GM23338 (cell line): ENCODE measurements around the gene SLC16A7. TPM values are rescaled to one million over a fixed set of nuclear protein-coding genes. Genes with fewer than 3 reads are reported as not detected.

Experiments
- ATAC-seq: fragments of 200-7000 bp; cut with Tn5 transposase; 3 replicates; pipeline ENCODE4 v1.9.1; 2020
- DNase-seq: peaks from one replicate; pipeline ENCODE4 v3.0.0-alpha.2; 2015; ENCODE audit warnings: low spot score
- H2AFZ ChIP-seq: fragments of 200-600 bp; sonication (generic); 2 replicates; pipeline ENCODE4 v1.8.0; 2016; ENCODE audit warnings: antibody characterized with exemption, mild to moderate bottlenecking, moderate library complexity
- H3F3A ChIP-seq: fragments of 200-600 bp; sonication (generic); replicated peaks from 2 replicates; pipeline ENCODE4 v1.8.0; 2017; ENCODE audit warnings: antibody characterized with exemption, mixed run types, low read depth
- H3K27ac ChIP-seq: fragments of 200-600 bp; sonication (generic); 2 replicates; pipeline ENCODE4 v1.6.1; 2016; ENCODE audit warnings: low read depth
- H3K27me3 ChIP-seq: fragments of 200-600 bp; sonication (generic); 2 replicates; pipeline ENCODE4 v1.8.0; 2016; ENCODE audit warnings: mild to moderate bottlenecking, mixed run types, moderate library complexity; ENCODE audit not compliant: insufficient read depth
- H3K36me3 ChIP-seq: fragments of 200-600 bp; sonication (generic); 2 replicates; pipeline ENCODE4 v1.8.0; 2016; ENCODE audit warnings: mild to moderate bottlenecking; ENCODE audit not compliant: insufficient read depth
- H3K4me1 ChIP-seq: fragments of 200-600 bp; sonication (generic); 2 replicates; pipeline ENCODE4 v1.8.0; 2016; ENCODE audit warnings: mild to moderate bottlenecking, moderate library complexity; ENCODE audit not compliant: insufficient read depth
- H3K4me2 ChIP-seq: fragments of 200-600 bp; sonication (generic); 2 replicates; pipeline ENCODE4 v1.7.1; 2017; ENCODE audit warnings: mixed run types
- H3K4me3 ChIP-seq: fragments of 200-600 bp; sonication (generic); 2 replicates; pipeline ENCODE4 v1.6.1; 2016; ENCODE audit warnings: mixed run types
- H3K79me2 ChIP-seq: fragments of 200-600 bp; sonication (generic); replicated peaks from 2 replicates; pipeline ENCODE4 v1.8.0; 2017; ENCODE audit warnings: mild to moderate bottlenecking; ENCODE audit not compliant: insufficient read depth
- H3K9me2 ChIP-seq: fragments of 200-600 bp; sonication (generic); 2 replicates; pipeline ENCODE4 v1.8.0; 2017; ENCODE audit not compliant: insufficient read depth
- H4K20me1 ChIP-seq: fragments of 200-600 bp; sonication (generic); replicated peaks from 2 replicates; pipeline ENCODE4 v1.8.0; 2017; ENCODE audit warnings: mild to moderate bottlenecking; ENCODE audit not compliant: insufficient read depth
- H3K27ac Mint-ChIP-seq: 2 replicates; pipeline ENCODE4 v1.8.0; 2020; ENCODE audit warnings: inconsistent platforms, mild to moderate bottlenecking, moderate library complexity, mixed read lengths
- H3K27me3 Mint-ChIP-seq: 3 replicates; pipeline ENCODE4 v1.8.0; 2022; ENCODE audit warnings: low read depth, mild to moderate bottlenecking, moderate library complexity, mixed read lengths, inconsistent platforms; ENCODE audit not compliant: insufficient read depth, poor library complexity
- H3K36me3 Mint-ChIP-seq: 3 replicates; pipeline ENCODE4 v1.8.0; 2021; ENCODE audit warnings: low read depth, mild to moderate bottlenecking, inconsistent platforms, moderate library complexity, mixed read lengths
- H3K4me1 Mint-ChIP-seq: 3 replicates; pipeline ENCODE4 v1.8.0; 2020; ENCODE audit warnings: mild to moderate bottlenecking, inconsistent platforms, mixed read lengths
- H3K4me3 Mint-ChIP-seq: 3 replicates; pipeline ENCODE4 v1.8.0; 2021; ENCODE audit warnings: moderate library complexity, mild to moderate bottlenecking, inconsistent platforms, mixed read lengths
- H3K9me3 Mint-ChIP-seq: 3 replicates; pipeline ENCODE4 v1.8.0; 2020; ENCODE audit warnings: moderate library complexity, mild to moderate bottlenecking, inconsistent platforms, mixed read lengths
- CREB1 ChIP-seq: fragments of 250-450 bp; sonication (Bioruptor Pico); IDR thresholded peaks from 2 replicates; pipeline ENCODE4 v1.5.0; 2020; ENCODE audit warnings: low read depth, mild to moderate bottlenecking, moderate library complexity
- CTCF ChIP-seq, 2 experiments: fragments of 200-600 bp in 1 of 2; sonication (generic) in 1 of 2; conservative IDR thresholded peaks; 2 replicates each; pipeline versions ENCODE4 v1.5.1 to v1.6.1; 2016 to 2017; ENCODE audit warnings: antibody characterized with exemption in 2 of 2, low read depth in 2 of 2, mild to moderate bottlenecking in 2 of 2, moderate library complexity in 1 of 2
- ETS1 ChIP-seq: IDR thresholded peaks from 2 replicates; pipeline ENCODE4 v1.6.1; 2016; ENCODE audit warnings: antibody characterized with exemption
- EZH2 ChIP-seq: fragments of 200-600 bp; sonication (generic); IDR thresholded peaks from one replicate; pipeline ENCODE4 v1.8.0; 2017; ENCODE audit warnings: antibody characterized with exemption, mild to moderate bottlenecking, low read depth; ENCODE audit not compliant: unreplicated experiment
- EZH2phosphoT487 ChIP-seq: fragments of 200-600 bp; sonication (generic); IDR thresholded peaks from one replicate; pipeline ENCODE4 v1.8.1; 2018; ENCODE audit warnings: antibody characterized with exemption; ENCODE audit not compliant: unreplicated experiment
- JUNB ChIP-seq: IDR thresholded peaks from one replicate; pipeline ENCODE4 v1.6.1; 2016; ENCODE audit warnings: antibody characterized with exemption; ENCODE audit not compliant: unreplicated experiment
- NANOG ChIP-seq: IDR thresholded peaks from 2 replicates; pipeline ENCODE4 v1.6.1; 2016; ENCODE audit warnings: antibody characterized with exemption, borderline replicate concordance
- POLR2AphosphoS5 ChIP-seq: IDR thresholded peaks from 2 replicates; pipeline ENCODE4 v1.6.1; 2016; ENCODE audit warnings: antibody characterized with exemption, low read depth
- REST ChIP-seq: IDR thresholded peaks from one replicate; pipeline ENCODE4 v1.6.1; 2018; ENCODE audit warnings: antibody characterized with exemption; ENCODE audit not compliant: unreplicated experiment
- STAT1 ChIP-seq: IDR thresholded peaks from one replicate; pipeline ENCODE4 v1.6.1; 2016; ENCODE audit warnings: antibody characterized with exemption; ENCODE audit not compliant: unreplicated experiment
- ZNF114 ChIP-seq: fragments of 250-450 bp; sonication (Bioruptor Pico); IDR thresholded peaks from 2 replicates; pipeline ENCODE4 v1.5.0; 2020; ENCODE audit warnings: mild to moderate bottlenecking, moderate library complexity
- ZNF331 ChIP-seq: fragments of 250-450 bp; sonication (Bioruptor Pico); IDR thresholded peaks from 2 replicates; pipeline ENCODE4 v1.5.0; 2020; ENCODE audit warnings: low read depth, mild to moderate bottlenecking, moderate library complexity
- ZNF462 ChIP-seq: fragments of 250-450 bp; sonication (Bioruptor Pico); IDR thresholded peaks from 2 replicates; pipeline ENCODE4 v1.5.0; 2020; ENCODE audit warnings: mild to moderate bottlenecking, moderate library complexity
- polyA plus RNA-seq: library from polyadenylated mRNA; unstranded; fragments of >200 nt; fragmentation: Nextera tagmentation; extraction: Ambion mirVana; gene quantifications from 2 replicates; pipeline ENCODE4 v1.2.1, GENCODE V29; 2016
- total RNA-seq: library from RNA; depleted of rRNA; stranded (reverse); fragments of >200 nt; shearing (Covaris generic); gene quantifications from 2 replicates; pipeline ENCODE4 v1.2.3, GENCODE V29; 2014

Gene SLC16A7
- total and polyA plus RNA-seq, 2 experiments from 2014 or later = 2.8 to 4.3 TPM

- Mint-ChIP-seq H3K27me3 (no peaks in the 10 kb centered on the region), H3K4me3 (no peak overlapping the region), H3K4me1 (no peaks in the 10 kb centered on the region), H3K9me3 (no peaks in the 10 kb centered on the region), H3K36me3 (no peaks in the 10 kb centered on the region), H3K27ac (no peak overlapping the region)
- Histone ChIP-seq H3K9me2 (no peaks in the 10 kb centered on the region), H3K4me2 (no peak overlapping the region), H3F3A (no peaks in the 10 kb centered on the region), H4K20me1 (no peaks in the 10 kb centered on the region), H3K4me1 (no peaks in the 10 kb centered on the region), H3K27ac (no peak overlapping the region), H2AFZ (no peak overlapping the region), H3K79me2 (no peaks in the 10 kb centered on the region), H3K27me3 (no peaks in the 10 kb centered on the region), H3K4me3 (no peak overlapping the region), H3K36me3 (no peaks in the 10 kb centered on the region)
- TF ChIP-seq REST = no peak
- TF ChIP-seq ZNF114 (CRISPR knock-in tag) = no peak
- no peak for TF ChIP-seq CTCF (conservative IDR thresholded peaks at IDR 0.05; ENCODE audit: low read depth in 2 of 2)
- no peak for TF ChIP-seq EZH2
- TF ChIP-seq ETS1 = no peak
- TF ChIP-seq POLR2AphosphoS5 = no peak
- no peak for TF ChIP-seq CREB1
- TF ChIP-seq ZNF331 (CRISPR knock-in tag) = no peak
- no peak for TF ChIP-seq ZNF462
- no peak for TF ChIP-seq STAT1
- no peak for TF ChIP-seq EZH2phosphoT487
- TF ChIP-seq NANOG = no peak
- TF ChIP-seq JUNB = no peak
- ATAC-seq = no peak
- no peak for DNase-seq
These were observed 112.7 kb downstream of the SLC16A7 start for GRCh38 chr12:59708484-59708883.
